Osteoblast (primary cell): ENCODE results near the gene SIPA1L3. TPM values are rescaled to one million over a fixed set of nuclear protein-coding genes. Genes with fewer than 3 reads are reported as not detected.

Source experiments
- DNase-seq: peaks from one replicate; pipeline ENCODE4 v3.0.0; 2011; ENCODE audit warnings: low spot score, mixed read lengths; ENCODE audit not compliant: insufficient read length; ENCODE audit errors: missing footprints
- H2AFZ ChIP-seq: 2 replicates; pipeline ENCODE4 v1.6.0; 2011; ENCODE audit warnings: mild to moderate bottlenecking, low read length
- H3K27ac ChIP-seq: 2 replicates; pipeline ENCODE4 v1.5.1; 2011; ENCODE audit warnings: mild to moderate bottlenecking, low read depth, low read length, moderate library complexity
- H3K27me3 ChIP-seq: 2 replicates; pipeline ENCODE4 v1.6.0; 2012; ENCODE audit warnings: mild to moderate bottlenecking, control low read depth, inconsistent platforms, low read length, moderate library complexity; ENCODE audit not compliant: insufficient read depth
- H3K36me3 ChIP-seq: 2 replicates; pipeline ENCODE4 v1.5.1; 2011; ENCODE audit warnings: mild to moderate bottlenecking, low read length, control low read depth, moderate library complexity; ENCODE audit not compliant: insufficient read depth
- H3K4me1 ChIP-seq: 2 replicates; pipeline ENCODE4 v1.5.1; 2011; ENCODE audit warnings: mild to moderate bottlenecking, low read length, control low read depth, moderate library complexity; ENCODE audit not compliant: insufficient read depth
- H3K4me2 ChIP-seq: 2 replicates; pipeline ENCODE4 v1.6.0; 2011; ENCODE audit warnings: mild to moderate bottlenecking, low read length; ENCODE audit not compliant: insufficient read depth
- H3K4me3 ChIP-seq: fragments of 200-600 bp; sonication (generic); 3 replicates; pipeline ENCODE4 v1.5.1; 2012; ENCODE audit warnings: mild to moderate bottlenecking, low read length, inconsistent platforms; ENCODE audit not compliant: insufficient read depth
- H3K79me2 ChIP-seq: 2 replicates; pipeline ENCODE4 v1.6.0; 2012; ENCODE audit warnings: mild to moderate bottlenecking, low read length, control low read depth, inconsistent platforms; ENCODE audit not compliant: insufficient read depth
- H3K9me3 ChIP-seq: 2 replicates; pipeline ENCODE4 v1.5.1; 2011; ENCODE audit warnings: low read depth, low read length, control low read depth
- H4K20me1 ChIP-seq: 2 replicates; pipeline ENCODE4 v1.6.0; 2012; ENCODE audit warnings: mild to moderate bottlenecking, low read length, control low read depth; ENCODE audit not compliant: insufficient read depth
- CTCF ChIP-seq: IDR thresholded peaks from 2 replicates; pipeline ENCODE4 v1.5.1; 2011; ENCODE audit warnings: mild to moderate bottlenecking, low read depth, low read length, moderate library complexity; ENCODE audit errors: extremely low read depth
- total RNA-seq: library from RNA; depleted of rRNA; stranded (reverse); fragments of >200 nt; gene quantifications from 2 replicates; pipeline ENCODE4 v1.2.3, GENCODE V29; 2012

The SIPA1L3 gene
- total RNA-seq, 1 donor: 17.4 TPM

GRCh38 chr19:38233740-38234251, 326.8 kb downstream of the SIPA1L3 start:
- H3K4me2 ChIP-seq: no peak overlapping the region
- peaks cover 6% of the 10 kb centered on the region for H3K27me3 ChIP-seq
- no peaks in the 10 kb centered on the region for H3K9me3 ChIP-seq
- no peak overlapping the region for H3K4me3 ChIP-seq
- TF ChIP-seq CTCF: peak; percentile 82
- no peaks in the 10 kb centered on the region for H3K79me2 ChIP-seq
- DNase-seq: peak; percentile 99
- H3K27ac ChIP-seq: no peak overlapping the region
- peak overlapping the region; percentile 63 for H2AFZ ChIP-seq
- no peaks in the 10 kb centered on the region for H4K20me1 ChIP-seq
- H3K4me1 ChIP-seq: peaks cover 5% of the 10 kb centered on the region
- no peaks in the 10 kb centered on the region for H3K36me3 ChIP-seq

- Histone ChIP-seq H2AFZ (no peak overlapping the region), H3K79me2 (no peaks in the 10 kb centered on the region), H3K4me1 (no peaks in the 10 kb centered on the region), H4K20me1 (no peaks in the 10 kb centered on the region), H3K36me3 (no peaks in the 10 kb centered on the region), H3K4me2 (no peak overlapping the region), H3K27me3 (peaks cover 6% of the 10 kb centered on the region), H3K4me3 (no peak overlapping the region), H3K27ac (no peak overlapping the region), H3K9me3 (no peaks in the 10 kb centered on the region)
- TF ChIP-seq CTCF: no peak
- DNase-seq: peak; percentile 76
These were observed 327.6 kb downstream of the SIPA1L3 start for GRCh38 chr19:38234615-38235014.

- H3K27me3 ChIP-seq: peaks cover 3% of the 10 kb centered on the region
- H3K4me1 ChIP-seq: no peaks in the 10 kb centered on the region
- no peaks in the 10 kb centered on the region for H4K20me1 ChIP-seq
- H3K4me3 ChIP-seq: no peak overlapping the region
- H3K9me3 ChIP-seq: no peaks in the 10 kb centered on the region
- H3K36me3 ChIP-seq: no peaks in the 10 kb centered on the region
- H3K27ac ChIP-seq: no peak overlapping the region
- DNase-seq: peak; percentile 8
- no peak overlapping the region for H3K4me2 ChIP-seq
- H2AFZ ChIP-seq: peak overlapping the region; percentile 14
- no peaks in the 10 kb centered on the region for H3K79me2 ChIP-seq
- TF ChIP-seq CTCF: no peak
These were observed 332.8 kb downstream of the SIPA1L3 start for GRCh38 chr19:38239816-38240215.

- Histone ChIP-seq H2AFZ (peak overlapping the region; percentile 78), H4K20me1 (no peaks in the 10 kb centered on the region), H3K27ac (no peak overlapping the region), H3K36me3 (no peaks in the 10 kb centered on the region), H3K4me2 (peak overlapping the region; percentile 78), H3K27me3 (no peaks in the 10 kb centered on the region), H3K79me2 (no peaks in the 10 kb centered on the region), H3K4me1 (peaks cover 9% of the 10 kb centered on the region), H3K9me3 (no peaks in the 10 kb centered on the region), H3K4me3 (no peak overlapping the region)
- no peak for TF ChIP-seq CTCF
- no peak for DNase-seq
These were observed 336.3 kb downstream of the SIPA1L3 start for GRCh38 chr19:38243279-38243673.
